Cardiac muscle cell (in vitro differentiated cells and primary cell): ENCODE results near the gene DRG2. TPM values are rescaled to one million over a fixed set of nuclear protein-coding genes. Genes with fewer than 3 reads are reported as not detected.

Experiments used
- DNase-seq, 2 donors: peaks; one replicate each; pipeline versions ENCODE4 v3.0.0 to v3.0.0-alpha.2; 2010 to 2017; ENCODE audit warnings: low read depth in 1 of 2, low spot score in 1 of 2
- H3K27ac ChIP-seq: fragments of 200-600 bp; sonication (generic); 2 replicates; pipeline ENCODE4 v1.5.1; 2016
- H3K27me3 ChIP-seq: fragments of 200-600 bp; sonication (generic); 2 replicates; pipeline ENCODE4 v1.6.0; 2016; ENCODE audit warnings: control low read depth
- H3K36me3 ChIP-seq: fragments of 200-600 bp; sonication (generic); 2 replicates; pipeline ENCODE4 v1.5.1; 2016; ENCODE audit warnings: control low read depth
- H3K4me1 ChIP-seq: fragments of 200-600 bp; sonication (generic); 2 replicates; pipeline ENCODE4 v1.8.1; 2017; ENCODE audit warnings: low read depth, mild to moderate bottlenecking, mixed run types
- H3K4me3 ChIP-seq: fragments of 200-600 bp; sonication (generic); 2 replicates; pipeline ENCODE4 v1.5.1; 2016; ENCODE audit warnings: mild to moderate bottlenecking
- H3K9me3 ChIP-seq: fragments of 200-600 bp; sonication (generic); 2 replicates; pipeline ENCODE4 v1.5.1; 2017; ENCODE audit warnings: low read depth, mild to moderate bottlenecking, control low read depth
- polyA plus RNA-seq: library from polyadenylated mRNA; unstranded; fragments of >200 nt; fragmentation: Nextera tagmentation; extraction: Ambion mirVana; gene quantifications from 2 replicates; pipeline ENCODE4 v1.2.1, GENCODE V29; 2016
- total RNA-seq: library from RNA; depleted of rRNA; stranded (reverse); fragments of >200 nt; gene quantifications from 2 replicates; pipeline ENCODE4 v1.2.3, GENCODE V29; 2016
- TF ChIP-seq, protein P1 (sequence below): IDR thresholded peaks from 2 replicates; pipeline ENCODE4 v1.5.1; 2012; ENCODE audit warnings: low read depth, mild to moderate bottlenecking, low read length

Gene DRG2
- total and polyA plus RNA-seq, 2 experiments from 2014 or later: 49.5 to 49.7 TPM

- Histone ChIP-seq H3K36me3 (no peaks in the 10 kb centered on the region), H3K27me3 (no peaks in the 10 kb centered on the region), H3K4me1 (no peaks in the 10 kb centered on the region), H3K9me3 (no peaks in the 10 kb centered on the region), H3K4me3 (no peak overlapping the region), H3K27ac (no peak overlapping the region)
- no peak for DNase-seq
- TF ChIP-seq, protein P1, sequence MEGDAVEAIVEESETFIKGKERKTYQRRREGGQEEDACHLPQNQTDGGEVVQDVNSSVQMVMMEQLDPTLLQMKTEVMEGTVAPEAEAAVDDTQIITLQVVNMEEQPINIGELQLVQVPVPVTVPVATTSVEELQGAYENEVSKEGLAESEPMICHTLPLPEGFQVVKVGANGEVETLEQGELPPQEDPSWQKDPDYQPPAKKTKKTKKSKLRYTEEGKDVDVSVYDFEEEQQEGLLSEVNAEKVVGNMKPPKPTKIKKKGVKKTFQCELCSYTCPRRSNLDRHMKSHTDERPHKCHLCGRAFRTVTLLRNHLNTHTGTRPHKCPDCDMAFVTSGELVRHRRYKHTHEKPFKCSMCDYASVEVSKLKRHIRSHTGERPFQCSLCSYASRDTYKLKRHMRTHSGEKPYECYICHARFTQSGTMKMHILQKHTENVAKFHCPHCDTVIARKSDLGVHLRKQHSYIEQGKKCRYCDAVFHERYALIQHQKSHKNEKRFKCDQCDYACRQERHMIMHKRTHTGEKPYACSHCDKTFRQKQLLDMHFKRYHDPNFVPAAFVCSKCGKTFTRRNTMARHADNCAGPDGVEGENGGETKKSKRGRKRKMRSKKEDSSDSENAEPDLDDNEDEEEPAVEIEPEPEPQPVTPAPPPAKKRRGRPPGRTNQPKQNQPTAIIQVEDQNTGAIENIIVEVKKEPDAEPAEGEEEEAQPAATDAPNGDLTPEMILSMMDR: no peak
Observed at GRCh38 chr17:18146980-18147379, 59.2 kb downstream of the DRG2 start.

- no peaks in the 10 kb centered on the region for H3K27me3 ChIP-seq
- TF ChIP-seq, protein P1: no peak
- no peaks in the 10 kb centered on the region for H3K9me3 ChIP-seq
- no peak overlapping the region for H3K4me3 ChIP-seq
- no peaks in the 10 kb centered on the region for H3K4me1 ChIP-seq
- no peaks in the 10 kb centered on the region for H3K36me3 ChIP-seq
- no peak overlapping the region for H3K27ac ChIP-seq
- DNase-seq: no peak
Observed at GRCh38 chr17:18148586-18148985, 60.8 kb downstream of the DRG2 start.

GRCh38 chr17:18151290-18151689 lies 63.5 kb downstream of the DRG2 start:
- H3K36me3 ChIP-seq: no peaks in the 10 kb centered on the region
- H3K4me3 ChIP-seq: no peak overlapping the region
- TF ChIP-seq, protein P1: no peak
- H3K27me3 ChIP-seq: no peaks in the 10 kb centered on the region
- DNase-seq: no peak
- no peak overlapping the region for H3K27ac ChIP-seq
- H3K9me3 ChIP-seq: no peaks in the 10 kb centered on the region
- no peaks in the 10 kb centered on the region for H3K4me1 ChIP-seq

- TF ChIP-seq, protein P1: no peak
- Histone ChIP-seq H3K36me3 (no peaks in the 10 kb centered on the region), H3K4me1 (no peaks in the 10 kb centered on the region), H3K27me3 (no peaks in the 10 kb centered on the region), H3K9me3 (no peaks in the 10 kb centered on the region), H3K27ac (no peak overlapping the region), H3K4me3 (no peak overlapping the region)
- DNase-seq: no peak
Observed at GRCh38 chr17:18155179-18155578, 67.4 kb downstream of the DRG2 start.

DNA sequence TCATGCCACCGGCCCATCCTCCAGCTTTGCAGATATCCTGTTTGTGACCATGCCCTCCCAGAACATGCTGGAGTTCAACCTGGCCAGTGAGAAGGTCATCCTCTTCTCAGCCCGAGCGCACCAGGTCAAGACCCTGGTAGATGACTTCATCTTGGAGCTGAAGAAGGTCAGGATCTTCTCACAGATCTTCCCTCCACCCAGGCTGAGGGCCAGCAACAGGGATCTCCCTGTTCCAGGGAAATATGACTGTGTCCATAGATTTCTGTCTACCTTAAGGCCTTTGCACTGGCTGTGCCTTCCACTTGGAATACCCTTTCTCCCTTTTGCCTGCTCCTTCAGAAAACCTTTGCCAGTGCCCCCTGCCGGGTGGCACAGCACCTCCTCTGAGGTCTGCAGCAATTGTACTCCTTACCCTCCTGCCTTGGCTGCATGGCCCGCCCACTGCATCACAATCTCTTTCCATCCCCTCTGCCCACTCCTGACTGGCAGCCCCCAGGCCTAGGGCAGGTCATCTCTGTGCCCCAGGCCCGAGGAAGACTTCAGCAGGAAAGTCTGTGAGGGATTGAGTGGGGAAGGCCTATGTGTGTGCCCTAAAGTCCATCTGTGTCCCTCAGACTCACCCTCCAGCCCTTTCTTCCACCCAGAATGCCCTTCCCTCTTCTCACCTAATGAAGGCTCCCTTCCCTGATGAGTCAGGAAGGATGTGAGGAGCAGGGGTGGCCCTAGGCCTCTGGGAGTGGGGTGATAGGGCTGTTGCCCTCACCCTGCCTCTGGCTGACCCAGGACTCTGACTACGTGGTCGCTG lies 68.6 kb downstream of the DRG2 start:
- H3K4me1 ChIP-seq: no peaks in the 10 kb centered on the region
- no peak overlapping the region for H3K27ac ChIP-seq
- no peaks in the 10 kb centered on the region for H3K27me3 ChIP-seq
- DNase-seq: no peak
- no peak overlapping the region for H3K4me3 ChIP-seq
- no peaks in the 10 kb centered on the region for H3K9me3 ChIP-seq
- TF ChIP-seq, protein P1: no peak
- H3K36me3 ChIP-seq: no peaks in the 10 kb centered on the region
